ENCODE measurements around the gene PTGES3L.

The PTGES3L gene

GRCh38 chr17:42979511-42980273, at the start of gene PTGES3L:
TSS of gene PTGES3L (minus strand) at chr17:42980080. CDS start at chr17:42980053, 27 bp downstream.
- DNase-seq, result peak; percentile 34

- DNase-seq, result no peak
Measured at GRCh38 chr17:43028221-43028861, 48.5 kb upstream of the PTGES3L start.

GRCh38 chr17:43027091-43028032, 47.5 kb upstream of the PTGES3L start:
- no peak for DNase-seq

DNA sequence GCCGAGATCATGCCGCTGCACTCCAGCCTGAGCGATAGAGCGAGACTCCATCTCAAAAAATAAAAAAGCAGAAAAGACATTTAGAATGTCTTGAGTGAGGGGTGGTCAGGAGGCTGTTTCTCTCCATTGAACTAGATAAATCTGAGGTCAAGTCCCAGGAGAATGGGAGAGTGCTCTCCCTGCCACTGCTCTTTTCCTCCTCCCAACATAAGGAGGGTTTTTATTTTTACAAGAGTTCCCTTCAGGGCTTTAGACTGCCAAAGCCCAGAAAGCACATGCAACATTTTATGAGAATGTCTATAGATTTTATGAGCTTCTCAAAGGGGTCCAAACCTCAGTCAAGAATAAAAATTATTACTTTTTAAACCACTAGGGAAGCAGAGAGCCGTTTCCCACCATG, 46.7 kb upstream of the PTGES3L start:
- DNase-seq, result no peak

DNA sequence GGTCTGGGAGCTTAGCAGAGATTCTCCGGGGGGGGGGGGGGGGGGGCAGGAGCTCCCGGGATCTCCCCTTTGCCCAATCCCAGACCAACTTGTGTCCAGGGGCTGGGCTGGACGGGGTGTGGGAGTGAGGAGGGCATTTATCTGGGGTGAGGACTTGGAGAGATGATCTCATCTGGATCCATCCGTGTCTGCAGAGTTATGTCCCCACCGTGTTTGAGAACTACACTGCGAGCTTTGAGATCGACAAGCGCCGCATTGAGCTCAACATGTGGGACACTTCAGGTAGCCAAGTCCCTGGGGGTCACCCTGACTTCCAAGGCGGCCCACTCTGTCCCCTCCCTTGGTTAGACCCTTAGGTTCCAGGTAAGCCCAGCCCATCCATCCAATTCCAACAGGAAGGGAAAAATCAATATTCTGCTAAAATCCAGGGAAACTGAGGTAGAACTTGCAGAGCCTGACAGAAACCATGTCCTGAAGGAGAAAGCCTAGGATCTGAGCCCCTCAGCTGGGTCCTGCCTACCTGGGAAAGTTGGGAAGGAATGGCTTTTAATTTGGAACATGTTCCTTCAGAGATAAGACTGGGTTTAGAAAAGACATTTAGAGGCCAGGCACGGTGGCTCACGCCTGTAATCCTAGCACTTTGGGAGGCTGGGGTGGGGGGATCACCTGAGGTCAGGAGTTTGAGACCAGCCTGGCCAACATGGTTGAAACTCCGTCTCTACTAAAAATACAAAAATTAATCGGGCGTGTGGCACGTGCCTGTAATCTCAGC, 46.1 kb upstream of the PTGES3L start:
- DNase-seq, result no peak

- no peak for DNase-seq
Measured at GRCh38 chr17:43025290-43025657, 45.4 kb upstream of the PTGES3L start.

DNA sequence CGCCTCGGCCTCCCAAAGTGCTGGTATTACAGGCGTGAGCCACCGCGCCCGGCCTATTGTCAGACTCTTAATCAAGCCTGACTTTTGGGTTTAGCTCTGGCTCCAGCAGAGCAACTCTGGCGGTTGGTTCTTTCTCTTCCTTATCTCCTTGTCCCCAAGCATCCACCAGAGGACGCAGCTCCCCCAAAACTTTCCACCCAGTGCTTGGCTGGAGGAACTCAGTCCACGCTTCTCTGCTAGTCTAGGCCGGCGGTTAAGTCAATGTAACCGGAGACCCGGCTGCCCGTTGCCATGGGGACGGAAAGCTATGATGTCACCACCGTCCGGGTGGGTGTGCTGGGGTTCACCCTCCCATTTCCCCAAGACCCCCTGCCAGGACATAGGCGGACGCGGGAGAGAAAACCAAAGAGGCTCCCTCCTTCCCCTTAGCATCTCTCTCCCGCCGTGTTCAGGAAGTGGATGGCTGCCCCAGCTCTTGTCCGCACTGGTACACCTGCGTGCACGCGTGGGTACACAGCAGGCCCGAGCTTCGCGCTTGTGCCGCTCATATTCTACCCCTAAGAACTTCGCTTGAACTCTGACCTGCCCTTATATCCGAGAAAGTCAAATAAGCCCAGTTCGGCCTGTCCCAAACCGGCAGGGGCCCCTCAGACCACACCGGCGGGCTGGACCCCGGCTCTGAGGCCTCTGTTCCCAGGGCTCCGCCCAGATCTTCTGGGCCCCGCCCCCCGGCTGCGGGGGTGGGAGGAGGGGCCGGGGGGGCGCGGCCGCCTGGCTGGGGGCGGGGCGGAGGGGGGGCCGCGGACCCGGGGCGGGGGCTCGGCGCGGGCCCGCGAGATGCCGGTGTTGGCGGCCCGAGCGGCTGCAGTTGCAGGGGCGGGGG, 44.8 kb upstream of the PTGES3L start, which contains the start of gene RND2:
Gene RND2, plus strand, starts transcription at position 825 of the 883 bp plus-strand sequence. CDS start 117 bp downstream, outside the sequence.
- DNase-seq, result peak; percentile 75

GRCh38 chr17:43021741-43022512, 42.0 kb upstream of the PTGES3L start, which contains the start of gene VAT1:
TSS of gene VAT1 (minus strand) at chr17:43022385. CDS start at chr17:43022322, 63 bp downstream.
- peak; percentile 71 for DNase-seq

DNA sequence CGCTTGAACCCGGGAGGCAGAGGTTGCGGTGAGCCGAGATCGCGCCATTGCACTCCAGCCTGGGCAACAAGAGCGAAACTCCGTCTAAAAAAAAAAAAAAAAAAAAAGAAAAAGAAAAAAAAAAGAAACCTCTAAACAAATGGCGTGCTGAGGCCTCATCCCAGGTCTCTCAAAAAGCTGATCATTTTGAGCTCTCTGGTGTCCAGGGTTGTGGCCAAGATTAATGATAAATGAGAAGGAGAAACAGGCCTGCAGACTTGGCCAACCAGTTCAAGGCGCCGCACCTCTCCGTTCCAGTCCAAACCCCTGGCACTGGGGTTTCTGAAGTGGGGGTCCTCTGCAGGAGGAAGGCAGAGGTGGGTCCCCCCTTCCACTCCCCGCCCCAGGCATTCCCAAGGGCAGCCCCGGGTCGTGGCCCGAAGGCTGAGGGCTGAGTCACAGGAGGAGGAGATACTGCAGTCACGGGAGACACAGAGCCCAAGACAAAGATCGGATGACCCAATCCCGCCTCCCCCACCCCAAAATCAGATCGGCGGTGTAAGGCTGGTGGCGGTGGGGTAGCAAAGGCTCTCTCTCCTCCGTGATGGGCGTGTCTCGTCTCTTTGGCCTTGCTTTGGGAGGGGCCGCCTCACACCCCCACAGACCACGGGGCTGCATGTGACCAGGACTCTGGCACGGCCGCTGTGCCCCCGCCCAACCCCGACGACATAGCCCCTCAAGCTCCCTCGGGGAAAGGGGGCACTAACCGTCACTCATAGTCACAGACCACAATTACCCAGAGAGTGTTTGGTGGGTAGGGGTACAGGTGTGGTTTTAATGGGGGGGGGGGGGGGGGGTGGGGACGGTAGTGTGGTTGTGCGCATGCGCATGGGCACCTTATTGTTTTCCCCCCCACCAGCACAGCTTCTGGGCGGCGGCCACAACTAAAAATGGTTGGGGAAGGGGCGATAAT, 41.2 kb upstream of the PTGES3L start:
- DNase-seq, result no peak

GRCh38 chr17:43020030-43020621, 40.2 kb upstream of the PTGES3L start:
- DNase-seq, result no peak

- DNase-seq, result no peak
Measured at GRCh38 chr17:43019418-43019817, 39.5 kb upstream of the PTGES3L start.

DNA sequence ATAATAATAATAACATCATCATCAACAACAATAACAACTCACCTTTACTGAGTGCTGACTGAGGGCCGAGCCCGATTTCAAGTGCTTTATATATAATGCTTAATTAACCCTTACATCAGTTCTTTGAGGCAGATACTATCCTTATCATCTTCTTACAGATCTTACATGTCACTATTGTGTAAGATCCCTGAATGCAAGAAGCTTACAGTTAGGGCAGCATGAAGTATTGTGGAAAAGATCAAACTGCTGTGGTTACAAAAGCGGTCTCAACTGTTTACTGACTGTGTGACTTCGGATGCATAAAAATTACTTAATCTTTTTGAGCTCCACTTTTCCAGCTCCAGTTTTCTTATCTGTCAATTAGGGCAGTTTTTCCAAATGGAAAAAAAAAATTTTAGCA, 39.1 kb upstream of the PTGES3L start:
- DNase-seq, result no peak

GRCh38 chr17:43018008-43018853, 38.4 kb upstream of the PTGES3L start:
- DNase-seq, result no peak

DNA sequence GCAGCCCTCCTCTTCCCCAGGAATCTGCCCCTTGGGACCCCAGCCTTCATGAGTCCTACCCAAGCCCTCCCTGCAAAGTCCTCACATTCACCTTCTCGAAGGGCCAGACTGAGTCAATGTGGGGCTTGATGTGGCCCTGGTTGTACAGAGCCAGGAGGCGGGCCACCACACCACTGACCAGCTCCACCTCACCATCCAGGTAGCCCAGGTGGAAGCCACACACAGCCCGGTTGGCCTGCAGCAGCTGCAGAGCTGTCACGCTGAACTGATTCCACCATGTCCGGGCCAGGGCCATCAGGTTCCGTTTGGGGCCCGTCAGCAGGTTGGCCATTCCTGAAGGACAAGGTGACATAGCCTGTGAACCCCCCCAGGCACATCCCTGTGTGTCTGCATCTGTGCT, 36.3 kb upstream of the PTGES3L start:
- DNase-seq, result no peak

DNA sequence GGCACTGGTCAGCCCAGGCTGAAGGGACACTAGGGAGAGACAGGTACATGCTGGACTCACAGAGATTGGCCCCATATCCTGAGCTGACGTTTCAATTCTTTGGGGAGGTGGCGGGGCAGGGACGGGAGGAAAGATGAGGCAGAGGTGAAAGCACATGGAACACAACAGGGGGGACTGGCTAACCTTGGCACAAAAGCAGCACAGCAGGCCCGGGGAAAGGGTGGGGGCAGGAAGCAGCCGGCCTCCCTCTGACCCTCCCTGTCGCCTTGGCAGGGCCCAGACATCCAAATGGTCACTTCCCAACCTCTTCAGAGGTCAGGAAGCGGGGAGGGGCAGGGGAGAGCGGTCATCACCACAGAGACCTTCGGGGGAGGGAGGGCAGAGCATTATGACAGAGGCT, 35.7 kb upstream of the PTGES3L start:
- no peak for DNase-seq

- DNase-seq, result no peak
Measured at GRCh38 chr17:43014649-43015542, 35.0 kb upstream of the PTGES3L start.
